SK-N-SH (cell line): Measurements from ENCODE around the gene B3GAT3. TPM values are rescaled to one million over a fixed set of nuclear protein-coding genes. Genes with fewer than 3 reads are reported as not detected.
"Not testable (repeated sequence)": the region's sequence is repeated elsewhere in the genome, so short reads cannot be mapped to it uniquely, and the experiment has no call there.

Experiments used
- CTCF ChIA-PET: fragments of 300-600, 350-600 bp; formaldehyde crosslinking; extraction: SDS; loops from one replicate; lab custom pipeline; 2021; lab: Yijun Ruan, JAX
- POLR2A ChIA-PET: fragments of 350-600 bp; sonication (Branson Sonifier 250); formaldehyde crosslinking; extraction: SDS; loops from one replicate; lab custom pipeline; 2020; ENCODE audit warnings: antibody characterized with exemption, inconsistent platforms; lab: Yijun Ruan, JAX
- DNase-seq: peaks from one replicate; pipeline ENCODE4 v3.0.0; 2012
- H2AFZ ChIP-seq: fragments of 200-600 bp; sonication (generic); 2 replicates; pipeline ENCODE4 v1.8.1; 2016; ENCODE audit warnings: antibody characterized with exemption, mild to moderate bottlenecking, low read depth
- H3F3A ChIP-seq: fragments of 200-600 bp; sonication (generic); replicated peaks from 2 replicates; pipeline ENCODE3; 2016; ENCODE audit warnings: antibody characterized with exemption, mild to moderate bottlenecking; ENCODE audit not compliant: insufficient read depth
- H3K27ac ChIP-seq, 2 experiments: fragments of 200-500 bp in 1 of 2; fragments of 200-600 bp in 1 of 2; sonication (Bioruptor generic) in 1 of 2; sonication (generic), shearing (Covaris generic) in 1 of 2; 2 replicates each; pipeline versions ENCODE4 v1.5.1 to v1.6.1; 2014 to 2016; ENCODE audit warnings: low read depth in 2 of 2, inconsistent platforms in 1 of 2, low read length in 1 of 2, mild to moderate bottlenecking in 1 of 2, mixed read lengths in 1 of 2
- H3K27me3 ChIP-seq: fragments of 200-600 bp; sonication (generic), shearing (Covaris generic); 2 replicates; pipeline ENCODE4 v1.6.1; 2016; ENCODE audit warnings: mixed run types; ENCODE audit not compliant: insufficient read depth
- H3K36me3 ChIP-seq, 2 experiments: fragments of 200-500 bp in 1 of 2; fragments of 200-600 bp in 1 of 2; sonication (Bioruptor generic) in 1 of 2; sonication (generic) in 1 of 2; replicated peaks in 1 of 2; 2 replicates each; pipeline versions ENCODE3 to v1.5.1; 2014 to 2016; ENCODE audit warnings: low read length in 1 of 2, mild to moderate bottlenecking in 1 of 2; ENCODE audit not compliant: insufficient read depth in 2 of 2, control insufficient read depth in 1 of 2
- H3K4me1 ChIP-seq, 2 experiments: fragments of 200-500 bp in 1 of 2; fragments of 200-600 bp in 1 of 2; sonication (Bioruptor generic) in 1 of 2; sonication (generic), shearing (Covaris generic) in 1 of 2; 2 replicates each; pipeline versions ENCODE4 v1.5.1 to v1.6.1; 2014 to 2016; ENCODE audit warnings: low read depth in 1 of 2, low read length in 1 of 2, mixed run types in 1 of 2; ENCODE audit not compliant: insufficient read depth in 2 of 2, control insufficient read depth in 1 of 2
- H3K4me2 ChIP-seq: fragments of 200-600 bp; sonication (generic), shearing (Covaris generic); 2 replicates; pipeline ENCODE4 v1.6.1; 2017; ENCODE audit warnings: mixed run types
- H3K4me3 ChIP-seq, 2 experiments: fragments of 200-500 bp in 1 of 2; fragments of 200-600 bp in 1 of 2; sonication (Bioruptor generic) in 1 of 2; sonication (generic), shearing (Covaris generic) in 1 of 2; 2 replicates each; pipeline versions ENCODE4 v1.5.1 to v1.8.1; 2014 to 2016; ENCODE audit warnings: low read depth in 2 of 2, inconsistent platforms in 1 of 2, low read length in 1 of 2, mild to moderate bottlenecking in 1 of 2, mixed read lengths in 1 of 2, moderate library complexity in 1 of 2
- H3K79me2 ChIP-seq: fragments of 200-600 bp; sonication (generic); 2 replicates; pipeline ENCODE4 v1.8.1; 2017; ENCODE audit warnings: mild to moderate bottlenecking; ENCODE audit not compliant: insufficient read depth
- H3K9ac ChIP-seq: fragments of 200-600 bp; sonication (generic); 2 replicates; pipeline ENCODE4 v1.6.1; 2017; ENCODE audit warnings: mixed run types
- H3K9me2 ChIP-seq: fragments of 200-600 bp; sonication (generic); 2 replicates; pipeline ENCODE4 v1.6.1; 2017; ENCODE audit warnings: mixed run types
- H3K9me3 ChIP-seq: fragments of 200-600 bp; sonication (generic); 2 replicates; pipeline ENCODE4 v1.6.1; 2017; ENCODE audit warnings: mixed run types, mild to moderate bottlenecking, moderate library complexity
- H4K20me1 ChIP-seq: fragments of 200-600 bp; sonication (generic); 2 replicates; pipeline ENCODE4 v1.6.1; 2017; ENCODE audit warnings: mild to moderate bottlenecking, mixed run types; ENCODE audit not compliant: insufficient read depth
- CHD2 ChIP-seq: fragments of 150-350 bp; IDR thresholded peaks from 2 replicates; pipeline ENCODE4 v1.6.1; 2018; ENCODE audit warnings: low read length; ENCODE audit not compliant: partially characterized antibody
- EP300 ChIP-seq, 2 experiments: IDR thresholded peaks; 2 replicates each; pipeline versions ENCODE4 v1.4.0 to v1.6.1; 2012; ENCODE audit warnings: borderline replicate concordance in 1 of 2, low read depth in 1 of 2, low read length in 1 of 2
- FOXJ3 ChIP-seq: sonication (generic); formaldehyde crosslinking; IDR thresholded peaks from 2 replicates; pipeline ENCODE4 v1.5.1; 2020; ENCODE audit warnings: mild to moderate bottlenecking, missing genetic modification reagents
- GABPA ChIP-seq: IDR thresholded peaks from 2 replicates; pipeline ENCODE4 v1.4.0; 2012; ENCODE audit warnings: low read depth, mild to moderate bottlenecking
- GATA2 ChIP-seq: sonication (generic); formaldehyde crosslinking; IDR thresholded peaks from 2 replicates; pipeline ENCODE4 v1.5.0; 2020; ENCODE audit warnings: mild to moderate bottlenecking, missing genetic modification reagents
- NRF1 ChIP-seq: IDR thresholded peaks from 2 replicates; pipeline ENCODE4 v1.6.1; 2012; ENCODE audit warnings: low read depth, mild to moderate bottlenecking, low read length
- RCOR1 ChIP-seq: fragments of 150-350 bp; IDR thresholded peaks from 2 replicates; pipeline ENCODE4 v1.6.1; 2017; ENCODE audit warnings: antibody characterized with exemption, low read length
- SMC3 ChIP-seq: IDR thresholded peaks from 2 replicates; pipeline ENCODE4 v1.6.1; 2012; ENCODE audit warnings: low read depth, low read length, improper control_type of control experiment
- TAF1 ChIP-seq: IDR thresholded peaks from 2 replicates; pipeline ENCODE4 v1.6.1; 2012; ENCODE audit warnings: low read depth, mild to moderate bottlenecking, low read length, moderate library complexity, borderline replicate concordance
- TCF12 ChIP-seq: IDR thresholded peaks from 2 replicates; pipeline ENCODE4 v1.4.0; 2012
- WGBS: methylation state at CpG from one replicate; pipeline ENCODE4 v1.1.6; 2017; ENCODE audit warnings: low lambda C conversion rate; 5-methylcytosine and 5-hydroxymethylcytosine counted together
- polyA plus RNA-seq, 3 experiments: library from polyadenylated mRNA; depleted of rRNA; stranded (reverse); fragments of >200 nt; gene quantifications; 2 replicates each; pipeline ENCODE4 v1.2.3, GENCODE V29; 2012
- TF ChIP-seq, protein P1 (sequence below): fragments of 150-350 bp; IDR thresholded peaks from 2 replicates; pipeline ENCODE4 v1.6.1; 2017; ENCODE audit warnings: antibody characterized with exemption, low read length, low read depth, borderline replicate concordance
- TF ChIP-seq, protein P2 (sequence below): fragments of 200-600 bp; sonication (generic); IDR thresholded peaks from 2 replicates; pipeline ENCODE4 v1.6.1; 2017; ENCODE audit warnings: antibody characterized with exemption, mild to moderate bottlenecking, moderate library complexity
- TF ChIP-seq, protein P3 (sequence below): fragments of 150-350 bp; IDR thresholded peaks from 2 replicates; pipeline ENCODE4 v1.6.1; 2016; ENCODE audit warnings: mild to moderate bottlenecking, low read depth, low read length
- TF ChIP-seq, protein P4 (sequence below): IDR thresholded peaks from 2 replicates; pipeline ENCODE4 v1.4.0; 2012; ENCODE audit warnings: low read depth, borderline replicate concordance

B3GAT3 gene
- polyA plus RNA-seq, 1 of the 3 experiments (the other 2 are of a cell fraction) = 104 TPM

DNA sequence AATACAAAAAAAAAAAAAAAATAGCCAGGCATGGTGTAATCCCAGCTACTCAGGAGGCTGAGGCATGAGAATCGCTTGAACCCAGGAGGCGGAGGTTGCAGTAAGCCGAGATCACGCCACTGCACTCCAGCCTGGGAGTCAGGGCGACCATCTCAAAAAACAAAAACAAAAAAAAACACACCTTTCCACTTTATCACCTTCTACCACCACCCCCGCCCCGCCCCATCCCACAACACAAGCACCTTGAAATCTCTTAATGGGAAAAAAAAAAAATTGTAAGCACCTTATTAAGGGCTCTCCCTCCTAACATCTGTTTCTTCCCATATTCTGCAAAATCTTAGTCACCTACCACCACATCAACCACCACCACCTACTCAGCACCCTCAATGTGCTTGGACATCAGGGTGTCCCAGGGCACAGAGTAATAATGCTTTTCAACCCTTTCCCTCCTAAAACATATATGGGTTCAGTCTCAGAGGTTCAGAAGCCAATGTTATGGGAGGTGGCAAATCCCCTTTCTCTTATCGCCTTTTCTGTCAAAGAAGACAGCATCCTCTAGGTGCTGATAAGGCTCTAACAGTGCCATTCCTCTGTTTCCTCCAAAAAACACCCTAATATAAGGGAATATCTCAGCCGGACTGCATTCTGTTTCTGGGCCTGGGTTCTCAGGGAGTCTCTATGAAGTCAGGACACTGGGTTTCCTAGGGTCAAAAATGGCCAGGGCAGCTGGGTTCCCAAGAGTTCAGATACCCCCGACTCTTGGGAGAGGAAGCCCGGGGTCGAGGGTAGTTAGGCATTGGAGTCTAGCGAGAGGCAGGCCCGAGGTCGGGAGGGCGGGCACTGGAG lies 30.6 kb upstream of the B3GAT3 start:
- TF ChIP-seq, protein P1, sequence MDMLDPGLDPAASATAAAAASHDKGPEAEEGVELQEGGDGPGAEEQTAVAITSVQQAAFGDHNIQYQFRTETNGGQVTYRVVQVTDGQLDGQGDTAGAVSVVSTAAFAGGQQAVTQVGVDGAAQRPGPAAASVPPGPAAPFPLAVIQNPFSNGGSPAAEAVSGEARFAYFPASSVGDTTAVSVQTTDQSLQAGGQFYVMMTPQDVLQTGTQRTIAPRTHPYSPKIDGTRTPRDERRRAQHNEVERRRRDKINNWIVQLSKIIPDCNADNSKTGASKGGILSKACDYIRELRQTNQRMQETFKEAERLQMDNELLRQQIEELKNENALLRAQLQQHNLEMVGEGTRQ = no peak
- TF ChIP-seq SMC3 (no peak), GATA2 (no peak), FOXJ3 (CRISPR knock-in tag) (no peak), CHD2 (no peak), TAF1 (no peak)
- Histone ChIP-seq H3K27ac (peak overlapping the region; percentile 67 to 79; a peak in 3 of 4 replicates), H3K4me2 (peak overlapping the region; percentile 96), H3K4me3 (peak overlapping the region; percentile 68 to 88), H3K9me3 (no peaks in the 10 kb centered on the region), H3K27me3 (no peaks in the 10 kb centered on the region), H3K79me2 (peaks cover 30% of the 10 kb centered on the region), H3K4me1 (peaks cover 2 to 5% of the 10 kb centered on the region in 2 experiments; a peak in 2 of 4 replicates), H3K9ac (peak overlapping the region; percentile 90), H4K20me1 (no peaks in the 10 kb centered on the region), H3K9me2 (no peaks in the 10 kb centered on the region), H2AFZ (peak overlapping the region; percentile 97; the same call in 1 of the 2 replicates), H3K36me3 (peaks cover 0 to 16% of the 10 kb centered on the region in 2 experiments), H3F3A (peaks cover 3% of the 10 kb centered on the region)
- WGBS = 40% methylated on average over 16 of the region's 16 CpGs
- ChIA-PET POLR2A (interaction anchor here (0.7 to 1.1 kb wide), 11 partner anchors 9 to 61 kb away, joined by 3 to 25 read pairs (median 4); partner anchors contain the start of genes B3GAT3, C11orf98, CSKMT and LBHD1), CTCF (interaction anchor here (1.0 to 1.4 kb wide), 3 partner anchors 10 to 14 kb away, joined by 3 to 7 read pairs (median 3); partner anchors contain the start of genes C11orf98 and CSKMT)
- no peak for DNase-seq

DNA sequence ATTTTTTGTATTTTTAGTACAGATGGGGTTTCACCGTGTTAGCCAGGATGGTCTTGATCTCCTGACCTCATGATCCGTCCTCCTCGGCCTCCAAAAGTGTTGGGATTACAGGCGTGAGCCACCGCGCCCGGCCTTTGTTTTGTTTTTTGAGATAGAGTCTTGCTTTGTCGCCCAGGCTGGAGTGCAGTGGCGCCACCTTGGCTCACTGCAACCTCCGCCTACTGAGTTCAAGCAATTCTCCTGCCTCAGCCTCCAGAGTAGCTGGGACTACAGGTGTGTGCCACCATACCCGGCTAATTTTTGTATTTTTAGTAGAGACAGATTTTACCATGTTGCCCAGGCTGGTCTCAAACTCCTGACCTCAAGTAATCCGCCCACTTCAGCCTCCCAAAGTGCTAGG lies 28.5 kb upstream of the B3GAT3 start:
- H3K9me3 ChIP-seq, H2AFZ ChIP-seq, H3K27me3 ChIP-seq, H3K9ac ChIP-seq, H3K9me2 ChIP-seq, H3K4me3 ChIP-seq, H3K27ac ChIP-seq, DNase-seq, H4K20me1 ChIP-seq, H3K4me2 ChIP-seq, H3F3A ChIP-seq: not testable (repeated sequence)
- Histone ChIP-seq H3K36me3 (peaks cover 0 to 16% of the 10 kb centered on the region in 2 experiments), H3K4me1 (peaks cover 7 to 11% of the 10 kb centered on the region in 2 experiments; a peak in 2 of 4 replicates), H3K79me2 (peaks cover 41% of the 10 kb centered on the region)
- WGBS = 92% methylated on average over 12 of the region's 12 CpGs
- POLR2A ChIA-PET = interaction anchor here (7.3 kb wide), 1 partner anchor 14 kb away, joined by 52 read pairs; the partner anchor contains the start of genes C11orf98 and CSKMT
- CTCF ChIA-PET = interaction anchor here (0.7 to 1.2 kb wide), 2 partner anchors 37 to 137 kb away, joined by 3 read pairs; partner anchors contain the start of genes EML3 and ROM1

DNA sequence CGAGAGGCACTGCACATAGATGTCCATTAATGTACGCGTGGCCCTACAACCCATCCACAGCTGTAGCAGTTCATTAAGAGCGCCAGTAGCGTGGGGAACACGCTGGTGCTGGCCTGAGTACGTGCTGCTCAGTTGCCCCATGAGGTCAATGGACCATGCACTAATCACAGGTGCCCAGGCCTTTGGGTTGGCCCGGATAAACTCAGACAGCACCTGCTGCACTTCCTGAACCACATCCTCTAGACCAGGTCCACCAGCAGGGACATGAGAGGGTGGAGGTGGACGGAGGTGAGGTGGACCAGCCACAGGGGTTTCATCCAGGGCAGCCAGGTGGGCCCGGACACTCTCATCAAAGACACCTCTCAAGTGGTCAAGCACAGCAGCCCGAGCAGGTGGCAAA lies 27.7 kb upstream of the B3GAT3 start:
- H3K9me2 ChIP-seq = no peaks in the 10 kb centered on the region
- no peak overlapping the region for H3K9ac ChIP-seq
- 97% methylated on average over 10 of the region's 11 CpGs for WGBS
- H3K36me3 ChIP-seq = peaks cover 7 to 16% of the 10 kb centered on the region in 2 experiments
- H3K79me2 ChIP-seq = peaks cover 49% of the 10 kb centered on the region
- peaks cover 7 to 13% of the 10 kb centered on the region in 2 experiments; a peak in 2 of 4 replicates for H3K4me1 ChIP-seq
- POLR2A ChIA-PET = interaction anchor here (7.3 kb wide), 1 partner anchor 15 kb away, joined by 52 read pairs; the partner anchor contains the start of genes C11orf98 and CSKMT
- CTCF ChIA-PET = interaction anchor here (0.8 to 2.4 kb wide), 2 partner anchors 55 to 58 kb away, joined by 4 to 10 read pairs; partner anchors contain the start of gene TUT1
- H3K27ac ChIP-seq = no peak overlapping the region
- no peak overlapping the region for H3K4me3 ChIP-seq
- peaks cover 5% of the 10 kb centered on the region for H3F3A ChIP-seq
- H3K27me3 ChIP-seq = no peaks in the 10 kb centered on the region
- H4K20me1 ChIP-seq = 0 out of 2 replicates have a peak, but pooled peaks cover 5% of the 10 kb centered on the region
- no peak overlapping the region for H3K4me2 ChIP-seq
- H3K9me3 ChIP-seq = no peaks in the 10 kb centered on the region
- no peak overlapping the region for H2AFZ ChIP-seq
- DNase-seq = no peak
- TF ChIP-seq TAF1 (no peak), NRF1 (no peak), TCF12 (no peak), EP300 (IDR thresholded peaks at IDR 0.05; ENCODE audit: borderline replicate concordance in 1 of 2, low read depth in 1 of 2, low read length in 1 of 2) (no peak), RCOR1 (no peak), GABPA (no peak)
- TF ChIP-seq, protein P2, sequence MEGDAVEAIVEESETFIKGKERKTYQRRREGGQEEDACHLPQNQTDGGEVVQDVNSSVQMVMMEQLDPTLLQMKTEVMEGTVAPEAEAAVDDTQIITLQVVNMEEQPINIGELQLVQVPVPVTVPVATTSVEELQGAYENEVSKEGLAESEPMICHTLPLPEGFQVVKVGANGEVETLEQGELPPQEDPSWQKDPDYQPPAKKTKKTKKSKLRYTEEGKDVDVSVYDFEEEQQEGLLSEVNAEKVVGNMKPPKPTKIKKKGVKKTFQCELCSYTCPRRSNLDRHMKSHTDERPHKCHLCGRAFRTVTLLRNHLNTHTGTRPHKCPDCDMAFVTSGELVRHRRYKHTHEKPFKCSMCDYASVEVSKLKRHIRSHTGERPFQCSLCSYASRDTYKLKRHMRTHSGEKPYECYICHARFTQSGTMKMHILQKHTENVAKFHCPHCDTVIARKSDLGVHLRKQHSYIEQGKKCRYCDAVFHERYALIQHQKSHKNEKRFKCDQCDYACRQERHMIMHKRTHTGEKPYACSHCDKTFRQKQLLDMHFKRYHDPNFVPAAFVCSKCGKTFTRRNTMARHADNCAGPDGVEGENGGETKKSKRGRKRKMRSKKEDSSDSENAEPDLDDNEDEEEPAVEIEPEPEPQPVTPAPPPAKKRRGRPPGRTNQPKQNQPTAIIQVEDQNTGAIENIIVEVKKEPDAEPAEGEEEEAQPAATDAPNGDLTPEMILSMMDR = no peak
- TF ChIP-seq, protein P3, sequence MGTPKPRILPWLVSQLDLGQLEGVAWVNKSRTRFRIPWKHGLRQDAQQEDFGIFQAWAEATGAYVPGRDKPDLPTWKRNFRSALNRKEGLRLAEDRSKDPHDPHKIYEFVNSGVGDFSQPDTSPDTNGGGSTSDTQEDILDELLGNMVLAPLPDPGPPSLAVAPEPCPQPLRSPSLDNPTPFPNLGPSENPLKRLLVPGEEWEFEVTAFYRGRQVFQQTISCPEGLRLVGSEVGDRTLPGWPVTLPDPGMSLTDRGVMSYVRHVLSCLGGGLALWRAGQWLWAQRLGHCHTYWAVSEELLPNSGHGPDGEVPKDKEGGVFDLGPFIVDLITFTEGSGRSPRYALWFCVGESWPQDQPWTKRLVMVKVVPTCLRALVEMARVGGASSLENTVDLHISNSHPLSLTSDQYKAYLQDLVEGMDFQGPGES = no peak
- TF ChIP-seq, protein P4, sequence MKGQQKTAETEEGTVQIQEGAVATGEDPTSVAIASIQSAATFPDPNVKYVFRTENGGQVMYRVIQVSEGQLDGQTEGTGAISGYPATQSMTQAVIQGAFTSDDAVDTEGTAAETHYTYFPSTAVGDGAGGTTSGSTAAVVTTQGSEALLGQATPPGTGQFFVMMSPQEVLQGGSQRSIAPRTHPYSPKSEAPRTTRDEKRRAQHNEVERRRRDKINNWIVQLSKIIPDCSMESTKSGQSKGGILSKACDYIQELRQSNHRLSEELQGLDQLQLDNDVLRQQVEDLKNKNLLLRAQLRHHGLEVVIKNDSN = no peak
